Measurements from ENCODE around the gene ENOSF1. TPM values are rescaled to one million over a fixed set of nuclear protein-coding genes. Genes with fewer than 3 reads are reported as not detected.

The ENOSF1 gene
- total RNA-seq, 1 experiment from 2014 or later: 44.6 TPM

DNA sequence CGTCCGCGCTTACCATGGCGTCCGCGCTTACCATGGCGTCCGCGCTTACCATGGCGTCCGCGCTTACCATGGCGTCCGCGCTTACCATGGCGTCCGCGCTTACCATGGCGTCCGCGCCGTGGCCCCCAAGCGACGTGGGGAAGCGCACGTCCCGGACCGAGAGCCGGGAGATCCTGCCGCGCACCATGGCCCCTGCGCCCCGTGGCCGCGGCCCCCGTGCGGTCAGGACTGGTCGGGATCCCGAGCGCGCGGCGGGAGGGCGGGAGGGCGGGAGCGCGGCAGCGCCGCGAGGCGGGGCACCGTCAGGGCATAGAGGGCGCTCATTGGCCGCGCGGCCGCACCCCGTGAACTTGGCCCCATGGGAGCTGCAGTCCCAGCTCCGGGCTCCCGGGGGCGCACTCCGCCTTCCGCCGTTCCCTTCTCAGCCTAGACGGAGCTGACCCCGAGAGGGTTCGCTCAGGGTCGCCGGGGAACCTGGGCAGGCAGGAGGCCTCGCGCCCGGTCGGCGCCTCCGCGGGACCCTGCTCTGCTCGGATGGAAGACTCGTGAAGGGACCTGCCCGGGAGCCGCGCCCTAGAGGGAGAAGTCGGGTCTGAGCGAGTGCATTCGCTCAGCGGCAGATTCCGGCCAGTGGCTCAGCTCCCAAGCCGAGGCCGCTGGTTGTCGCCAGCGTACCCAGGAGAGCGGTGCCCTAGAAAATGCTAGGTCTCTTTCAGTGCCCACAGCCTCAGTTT, at the start of gene ENOSF1 (continued):
- TF ChIP-seq, protein P1, sequence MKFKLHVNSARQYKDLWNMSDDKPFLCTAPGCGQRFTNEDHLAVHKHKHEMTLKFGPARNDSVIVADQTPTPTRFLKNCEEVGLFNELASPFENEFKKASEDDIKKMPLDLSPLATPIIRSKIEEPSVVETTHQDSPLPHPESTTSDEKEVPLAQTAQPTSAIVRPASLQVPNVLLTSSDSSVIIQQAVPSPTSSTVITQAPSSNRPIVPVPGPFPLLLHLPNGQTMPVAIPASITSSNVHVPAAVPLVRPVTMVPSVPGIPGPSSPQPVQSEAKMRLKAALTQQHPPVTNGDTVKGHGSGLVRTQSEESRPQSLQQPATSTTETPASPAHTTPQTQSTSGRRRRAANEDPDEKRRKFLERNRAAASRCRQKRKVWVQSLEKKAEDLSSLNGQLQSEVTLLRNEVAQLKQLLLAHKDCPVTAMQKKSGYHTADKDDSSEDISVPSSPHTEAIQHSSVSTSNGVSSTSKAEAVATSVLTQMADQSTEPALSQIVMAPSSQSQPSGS (CRISPR knock-in tag; IDR thresholded peaks at IDR 0.05; ENCODE audit: borderline replicate concordance, low read depth): no peak
- no peak for TF ChIP-seq NR2C2 (CRISPR knock-in tag; IDR thresholded peaks at IDR 0.05)
- TF ChIP-seq SP1 (CRISPR knock-in tag; conservative IDR thresholded peaks at IDR 0.05): 0 out of 2 replicates have a peak, but pooled peaks have one; percentile 59
- TF ChIP-seq, protein P2, sequence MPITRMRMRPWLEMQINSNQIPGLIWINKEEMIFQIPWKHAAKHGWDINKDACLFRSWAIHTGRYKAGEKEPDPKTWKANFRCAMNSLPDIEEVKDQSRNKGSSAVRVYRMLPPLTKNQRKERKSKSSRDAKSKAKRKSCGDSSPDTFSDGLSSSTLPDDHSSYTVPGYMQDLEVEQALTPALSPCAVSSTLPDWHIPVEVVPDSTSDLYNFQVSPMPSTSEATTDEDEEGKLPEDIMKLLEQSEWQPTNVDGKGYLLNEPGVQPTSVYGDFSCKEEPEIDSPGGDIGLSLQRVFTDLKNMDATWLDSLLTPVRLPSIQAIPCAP (CRISPR knock-in tag; IDR thresholded peaks at IDR 0.05): no peak; the same call in 1 of the 2 replicates
- TF ChIP-seq, protein P3, sequence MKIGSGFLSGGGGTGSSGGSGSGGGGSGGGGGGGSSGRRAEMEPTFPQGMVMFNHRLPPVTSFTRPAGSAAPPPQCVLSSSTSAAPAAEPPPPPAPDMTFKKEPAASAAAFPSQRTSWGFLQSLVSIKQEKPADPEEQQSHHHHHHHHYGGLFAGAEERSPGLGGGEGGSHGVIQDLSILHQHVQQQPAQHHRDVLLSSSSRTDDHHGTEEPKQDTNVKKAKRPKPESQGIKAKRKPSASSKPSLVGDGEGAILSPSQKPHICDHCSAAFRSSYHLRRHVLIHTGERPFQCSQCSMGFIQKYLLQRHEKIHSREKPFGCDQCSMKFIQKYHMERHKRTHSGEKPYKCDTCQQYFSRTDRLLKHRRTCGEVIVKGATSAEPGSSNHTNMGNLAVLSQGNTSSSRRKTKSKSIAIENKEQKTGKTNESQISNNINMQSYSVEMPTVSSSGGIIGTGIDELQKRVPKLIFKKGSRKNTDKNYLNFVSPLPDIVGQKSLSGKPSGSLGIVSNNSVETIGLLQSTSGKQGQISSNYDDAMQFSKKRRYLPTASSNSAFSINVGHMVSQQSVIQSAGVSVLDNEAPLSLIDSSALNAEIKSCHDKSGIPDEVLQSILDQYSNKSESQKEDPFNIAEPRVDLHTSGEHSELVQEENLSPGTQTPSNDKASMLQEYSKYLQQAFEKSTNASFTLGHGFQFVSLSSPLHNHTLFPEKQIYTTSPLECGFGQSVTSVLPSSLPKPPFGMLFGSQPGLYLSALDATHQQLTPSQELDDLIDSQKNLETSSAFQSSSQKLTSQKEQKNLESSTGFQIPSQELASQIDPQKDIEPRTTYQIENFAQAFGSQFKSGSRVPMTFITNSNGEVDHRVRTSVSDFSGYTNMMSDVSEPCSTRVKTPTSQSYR (CRISPR knock-in tag; IDR thresholded peaks at IDR 0.05): no peak
- TF ChIP-seq ZNF423 (CRISPR knock-in tag; IDR thresholded peaks at IDR 0.05): peak; percentile 90
- no peak for TF ChIP-seq GTF2I (CRISPR knock-in tag; conservative IDR thresholded peaks at IDR 0.05)
- no peak for TF ChIP-seq ZNF138 (CRISPR knock-in tag; conservative IDR thresholded peaks at IDR 0.05)
- 0 out of 2 replicates have a peak, but pooled peaks have one; percentile 35 for TF ChIP-seq CREM (CRISPR knock-in tag; IDR thresholded peaks at IDR 0.05)
- TF ChIP-seq, protein P4, sequence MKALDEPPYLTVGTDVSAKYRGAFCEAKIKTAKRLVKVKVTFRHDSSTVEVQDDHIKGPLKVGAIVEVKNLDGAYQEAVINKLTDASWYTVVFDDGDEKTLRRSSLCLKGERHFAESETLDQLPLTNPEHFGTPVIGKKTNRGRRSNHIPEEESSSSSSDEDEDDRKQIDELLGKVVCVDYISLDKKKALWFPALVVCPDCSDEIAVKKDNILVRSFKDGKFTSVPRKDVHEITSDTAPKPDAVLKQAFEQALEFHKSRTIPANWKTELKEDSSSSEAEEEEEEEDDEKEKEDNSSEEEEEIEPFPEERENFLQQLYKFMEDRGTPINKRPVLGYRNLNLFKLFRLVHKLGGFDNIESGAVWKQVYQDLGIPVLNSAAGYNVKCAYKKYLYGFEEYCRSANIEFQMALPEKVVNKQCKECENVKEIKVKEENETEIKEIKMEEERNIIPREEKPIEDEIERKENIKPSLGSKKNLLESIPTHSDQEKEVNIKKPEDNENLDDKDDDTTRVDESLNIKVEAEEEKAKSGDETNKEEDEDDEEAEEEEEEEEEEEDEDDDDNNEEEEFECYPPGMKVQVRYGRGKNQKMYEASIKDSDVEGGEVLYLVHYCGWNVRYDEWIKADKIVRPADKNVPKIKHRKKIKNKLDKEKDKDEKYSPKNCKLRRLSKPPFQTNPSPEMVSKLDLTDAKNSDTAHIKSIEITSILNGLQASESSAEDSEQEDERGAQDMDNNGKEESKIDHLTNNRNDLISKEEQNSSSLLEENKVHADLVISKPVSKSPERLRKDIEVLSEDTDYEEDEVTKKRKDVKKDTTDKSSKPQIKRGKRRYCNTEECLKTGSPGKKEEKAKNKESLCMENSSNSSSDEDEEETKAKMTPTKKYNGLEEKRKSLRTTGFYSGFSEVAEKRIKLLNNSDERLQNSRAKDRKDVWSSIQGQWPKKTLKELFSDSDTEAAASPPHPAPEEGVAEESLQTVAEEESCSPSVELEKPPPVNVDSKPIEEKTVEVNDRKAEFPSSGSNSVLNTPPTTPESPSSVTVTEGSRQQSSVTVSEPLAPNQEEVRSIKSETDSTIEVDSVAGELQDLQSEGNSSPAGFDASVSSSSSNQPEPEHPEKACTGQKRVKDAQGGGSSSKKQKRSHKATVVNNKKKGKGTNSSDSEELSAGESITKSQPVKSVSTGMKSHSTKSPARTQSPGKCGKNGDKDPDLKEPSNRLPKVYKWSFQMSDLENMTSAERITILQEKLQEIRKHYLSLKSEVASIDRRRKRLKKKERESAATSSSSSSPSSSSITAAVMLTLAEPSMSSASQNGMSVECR (CRISPR knock-in tag; IDR thresholded peaks at IDR 0.05; ENCODE audit: borderline replicate concordance): peak; percentile 88
- peak; percentile 77; the same call in 1 of the 2 replicates for TF ChIP-seq ESRRA (CRISPR knock-in tag; IDR thresholded peaks at IDR 0.05; ENCODE audit: borderline replicate concordance)
- TF ChIP-seq, protein P5, sequence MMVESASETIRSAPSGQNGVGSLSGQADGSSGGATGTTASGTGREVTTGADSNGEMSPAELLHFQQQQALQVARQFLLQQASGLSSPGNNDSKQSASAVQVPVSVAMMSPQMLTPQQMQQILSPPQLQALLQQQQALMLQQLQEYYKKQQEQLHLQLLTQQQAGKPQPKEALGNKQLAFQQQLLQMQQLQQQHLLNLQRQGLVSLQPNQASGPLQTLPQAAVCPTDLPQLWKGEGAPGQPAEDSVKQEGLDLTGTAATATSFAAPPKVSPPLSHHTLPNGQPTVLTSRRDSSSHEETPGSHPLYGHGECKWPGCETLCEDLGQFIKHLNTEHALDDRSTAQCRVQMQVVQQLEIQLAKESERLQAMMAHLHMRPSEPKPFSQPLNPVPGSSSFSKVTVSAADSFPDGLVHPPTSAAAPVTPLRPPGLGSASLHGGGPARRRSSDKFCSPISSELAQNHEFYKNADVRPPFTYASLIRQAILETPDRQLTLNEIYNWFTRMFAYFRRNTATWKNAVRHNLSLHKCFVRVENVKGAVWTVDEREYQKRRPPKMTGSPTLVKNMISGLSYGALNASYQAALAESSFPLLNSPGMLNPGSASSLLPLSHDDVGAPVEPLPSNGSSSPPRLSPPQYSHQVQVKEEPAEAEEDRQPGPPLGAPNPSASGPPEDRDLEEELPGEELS (CRISPR knock-in tag; IDR thresholded peaks at IDR 0.05): peak; percentile 66; the same call in 1 of the 2 replicates
- TF ChIP-seq, protein P6, sequence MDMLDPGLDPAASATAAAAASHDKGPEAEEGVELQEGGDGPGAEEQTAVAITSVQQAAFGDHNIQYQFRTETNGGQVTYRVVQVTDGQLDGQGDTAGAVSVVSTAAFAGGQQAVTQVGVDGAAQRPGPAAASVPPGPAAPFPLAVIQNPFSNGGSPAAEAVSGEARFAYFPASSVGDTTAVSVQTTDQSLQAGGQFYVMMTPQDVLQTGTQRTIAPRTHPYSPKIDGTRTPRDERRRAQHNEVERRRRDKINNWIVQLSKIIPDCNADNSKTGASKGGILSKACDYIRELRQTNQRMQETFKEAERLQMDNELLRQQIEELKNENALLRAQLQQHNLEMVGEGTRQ (CRISPR knock-in tag; IDR thresholded peaks at IDR 0.05): peak; percentile 54; the same call in 1 of the 2 replicates
- TF ChIP-seq, protein P7, sequence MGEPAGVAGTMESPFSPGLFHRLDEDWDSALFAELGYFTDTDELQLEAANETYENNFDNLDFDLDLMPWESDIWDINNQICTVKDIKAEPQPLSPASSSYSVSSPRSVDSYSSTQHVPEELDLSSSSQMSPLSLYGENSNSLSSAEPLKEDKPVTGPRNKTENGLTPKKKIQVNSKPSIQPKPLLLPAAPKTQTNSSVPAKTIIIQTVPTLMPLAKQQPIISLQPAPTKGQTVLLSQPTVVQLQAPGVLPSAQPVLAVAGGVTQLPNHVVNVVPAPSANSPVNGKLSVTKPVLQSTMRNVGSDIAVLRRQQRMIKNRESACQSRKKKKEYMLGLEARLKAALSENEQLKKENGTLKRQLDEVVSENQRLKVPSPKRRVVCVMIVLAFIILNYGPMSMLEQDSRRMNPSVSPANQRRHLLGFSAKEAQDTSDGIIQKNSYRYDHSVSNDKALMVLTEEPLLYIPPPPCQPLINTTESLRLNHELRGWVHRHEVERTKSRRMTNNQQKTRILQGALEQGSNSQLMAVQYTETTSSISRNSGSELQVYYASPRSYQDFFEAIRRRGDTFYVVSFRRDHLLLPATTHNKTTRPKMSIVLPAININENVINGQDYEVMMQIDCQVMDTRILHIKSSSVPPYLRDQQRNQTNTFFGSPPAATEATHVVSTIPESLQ (CRISPR knock-in tag; IDR thresholded peaks at IDR 0.05): no peak
- no peak for TF ChIP-seq RORB (CRISPR knock-in tag; IDR thresholded peaks at IDR 0.05)
- 0 out of 2 replicates have a peak, but pooled peaks have one; percentile 7 for TF ChIP-seq ETV6 (CRISPR knock-in tag; IDR thresholded peaks at IDR 0.05)
- TF ChIP-seq, protein P8, sequence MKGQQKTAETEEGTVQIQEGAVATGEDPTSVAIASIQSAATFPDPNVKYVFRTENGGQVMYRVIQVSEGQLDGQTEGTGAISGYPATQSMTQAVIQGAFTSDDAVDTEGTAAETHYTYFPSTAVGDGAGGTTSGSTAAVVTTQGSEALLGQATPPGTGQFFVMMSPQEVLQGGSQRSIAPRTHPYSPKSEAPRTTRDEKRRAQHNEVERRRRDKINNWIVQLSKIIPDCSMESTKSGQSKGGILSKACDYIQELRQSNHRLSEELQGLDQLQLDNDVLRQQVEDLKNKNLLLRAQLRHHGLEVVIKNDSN (CRISPR knock-in tag; IDR thresholded peaks at IDR 0.05): no peak; the same call in none of the 2 replicates
- no peak for TF ChIP-seq ZNF263 (CRISPR knock-in tag; IDR thresholded peaks at IDR 0.05; ENCODE audit: low read depth)
- TF ChIP-seq, protein P9, sequence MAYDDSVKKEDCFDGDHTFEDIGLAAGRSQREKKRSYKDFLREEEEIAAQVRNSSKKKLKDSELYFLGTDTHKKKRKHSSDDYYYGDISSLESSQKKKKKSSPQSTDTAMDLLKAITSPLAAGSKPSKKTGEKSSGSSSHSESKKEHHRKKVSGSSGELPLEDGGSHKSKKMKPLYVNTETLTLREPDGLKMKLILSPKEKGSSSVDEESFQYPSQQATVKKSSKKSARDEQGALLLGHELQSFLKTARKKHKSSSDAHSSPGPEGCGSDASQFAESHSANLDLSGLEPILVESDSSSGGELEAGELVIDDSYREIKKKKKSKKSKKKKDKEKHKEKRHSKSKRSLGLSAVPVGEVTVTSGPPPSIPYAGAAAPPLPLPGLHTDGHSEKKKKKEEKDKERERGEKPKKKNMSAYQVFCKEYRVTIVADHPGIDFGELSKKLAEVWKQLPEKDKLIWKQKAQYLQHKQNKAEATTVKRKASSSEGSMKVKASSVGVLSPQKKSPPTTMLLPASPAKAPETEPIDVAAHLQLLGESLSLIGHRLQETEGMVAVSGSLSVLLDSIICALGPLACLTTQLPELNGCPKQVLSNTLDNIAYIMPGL (CRISPR knock-in tag; IDR thresholded peaks at IDR 0.05): peak; percentile 95
- TF ChIP-seq SOX15 (CRISPR knock-in tag; IDR thresholded peaks at IDR 0.05): no peak

Measured in WTC11 (cell line).